ENCODE data around the gene KCNK7. TPM values are rescaled to one million over a fixed set of nuclear protein-coding genes. Genes with fewer than 3 reads are reported as not detected.

KCNK7 gene
- polyA plus RNA-seq, 1 of the 3 experiments (the other 2 are of a cell fraction), result 0.58 TPM

DNA sequence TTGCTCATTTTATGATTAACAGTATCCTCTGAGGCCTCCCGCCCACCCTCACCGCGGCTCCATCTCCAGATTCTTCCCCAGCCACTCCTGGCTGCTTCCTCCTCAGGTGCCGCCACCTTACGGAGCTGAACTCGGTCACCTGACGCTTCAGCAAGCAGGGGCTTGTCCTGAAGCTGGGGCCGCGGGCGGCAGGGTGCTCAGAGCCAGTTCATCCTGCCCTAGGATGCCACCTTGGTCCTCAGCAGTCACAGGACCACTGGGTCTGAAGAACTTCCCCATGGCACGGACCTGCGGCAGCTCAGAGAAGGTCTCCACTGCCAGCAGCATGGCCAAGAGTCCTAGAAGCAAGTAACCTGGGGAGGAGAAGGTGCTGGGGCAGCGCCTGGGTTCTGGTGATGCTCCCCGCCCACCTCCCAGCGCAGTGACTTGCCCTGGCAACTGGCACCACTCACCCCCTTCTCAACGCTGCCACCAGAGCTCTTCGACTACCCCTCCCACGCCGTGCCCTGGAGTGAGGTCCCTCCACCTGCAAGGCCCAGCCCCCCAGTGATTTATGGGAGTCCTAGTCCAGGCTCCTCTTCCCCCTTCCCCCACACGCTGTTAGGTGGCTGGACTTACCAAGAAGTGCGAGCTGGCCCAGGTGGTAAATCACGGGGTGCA is 2.6 kb downstream of the KCNK7 start:
- H3K9me2 ChIP-seq, result no peaks in the 10 kb centered on the region
- peak overlapping the region in 1 of 2 experiments; percentile 25; a peak in 1 of 4 replicates for H3K27ac ChIP-seq (ENCODE audit: low read depth in 2 of 2, low read length in 1 of 2)
- H3K4me2 ChIP-seq, result no peak overlapping the region
- DNase-seq, result peak; percentile 31
- no peaks in the 10 kb centered on the region for H3K79me2 ChIP-seq (ENCODE audit: insufficient read depth)
- H3K36me3 ChIP-seq (replicated peaks in 1 of 2; ENCODE audit: control insufficient read depth in 1 of 2, insufficient read depth in 2 of 2, low read length in 1 of 2), result peaks cover 6 to 22% of the 10 kb centered on the region in 2 experiments
- H2AFZ ChIP-seq (ENCODE audit: low read depth), result no peak overlapping the region
- 94% methylated on average over 14 of the region's 22 CpGs for WGBS (ENCODE audit: low lambda C conversion rate)
- no peaks in the 10 kb centered on the region for H4K20me1 ChIP-seq (ENCODE audit: insufficient read depth)
- H3K27me3 ChIP-seq (ENCODE audit: insufficient read depth), result no peaks in the 10 kb centered on the region
- ChIA-PET CTCF (interaction anchor here (0.8 to 12.8 kb wide), 22 partner anchors 7 to 427 kb away, joined by 3 to 216 read pairs (median 6); partner anchors contain the start of genes EHBP1L1, FAM89B, LTBP3 and MAP3K11), POLR2A (interaction anchor here (1.0 to 3.1 kb wide), 8 partner anchors 10 to 52 kb away, joined by 3 to 15 read pairs (median 4); partner anchors contain the start of genes EHBP1L1, FAM89B, PCNX3 and ZNRD2)
- no peak overlapping the region for H3K9ac ChIP-seq
- H3F3A ChIP-seq (replicated peaks; ENCODE audit: insufficient read depth), result peaks cover 9% of the 10 kb centered on the region
- H3K4me1 ChIP-seq (ENCODE audit: control insufficient read depth in 1 of 2, insufficient read depth in 2 of 2, low read depth in 1 of 2, low read length in 1 of 2), result peaks cover 0 to 12% of the 10 kb centered on the region in 2 experiments; a peak in 1 of 4 replicates
- no peak overlapping the region for H3K4me3 ChIP-seq (ENCODE audit: low read depth in 2 of 2, low read length in 1 of 2)
- TF ChIP-seq POLR2AphosphoS5 (IDR thresholded peaks at IDR 0.05; ENCODE audit: low read depth, low read length) (no peak), RFX5 (IDR thresholded peaks at IDR 0.05; ENCODE audit: low read length) (no peak), ELF1 (IDR thresholded peaks at IDR 0.05) (no peak), NFIC (IDR thresholded peaks at IDR 0.05; ENCODE audit: borderline replicate concordance) (no peak), GABPA (IDR thresholded peaks at IDR 0.05; ENCODE audit: low read depth) (no peak), RCOR1 (IDR thresholded peaks at IDR 0.05; ENCODE audit: low read length) (no peak), JUND (IDR thresholded peaks at IDR 0.05) (no peak), TCF12 (IDR thresholded peaks at IDR 0.05) (no peak), TAF1 (IDR thresholded peaks at IDR 0.05; ENCODE audit: borderline replicate concordance, low read depth, low read length) (no peak), CHD2 (IDR thresholded peaks at IDR 0.05; ENCODE audit: low read length, partially characterized antibody) (no peak)
- TF ChIP-seq, protein P1, sequence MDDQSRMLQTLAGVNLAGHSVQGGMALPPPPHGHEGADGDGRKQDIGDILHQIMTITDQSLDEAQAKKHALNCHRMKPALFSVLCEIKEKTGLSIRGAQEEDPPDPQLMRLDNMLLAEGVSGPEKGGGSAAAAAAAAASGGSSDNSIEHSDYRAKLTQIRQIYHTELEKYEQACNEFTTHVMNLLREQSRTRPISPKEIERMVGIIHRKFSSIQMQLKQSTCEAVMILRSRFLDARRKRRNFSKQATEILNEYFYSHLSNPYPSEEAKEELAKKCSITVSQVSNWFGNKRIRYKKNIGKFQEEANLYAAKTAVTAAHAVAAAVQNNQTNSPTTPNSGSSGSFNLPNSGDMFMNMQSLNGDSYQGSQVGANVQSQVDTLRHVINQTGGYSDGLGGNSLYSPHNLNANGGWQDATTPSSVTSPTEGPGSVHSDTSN (IDR thresholded peaks at IDR 0.05), result no peak
- no peaks in the 10 kb centered on the region for H3K9me3 ChIP-seq

DNA sequence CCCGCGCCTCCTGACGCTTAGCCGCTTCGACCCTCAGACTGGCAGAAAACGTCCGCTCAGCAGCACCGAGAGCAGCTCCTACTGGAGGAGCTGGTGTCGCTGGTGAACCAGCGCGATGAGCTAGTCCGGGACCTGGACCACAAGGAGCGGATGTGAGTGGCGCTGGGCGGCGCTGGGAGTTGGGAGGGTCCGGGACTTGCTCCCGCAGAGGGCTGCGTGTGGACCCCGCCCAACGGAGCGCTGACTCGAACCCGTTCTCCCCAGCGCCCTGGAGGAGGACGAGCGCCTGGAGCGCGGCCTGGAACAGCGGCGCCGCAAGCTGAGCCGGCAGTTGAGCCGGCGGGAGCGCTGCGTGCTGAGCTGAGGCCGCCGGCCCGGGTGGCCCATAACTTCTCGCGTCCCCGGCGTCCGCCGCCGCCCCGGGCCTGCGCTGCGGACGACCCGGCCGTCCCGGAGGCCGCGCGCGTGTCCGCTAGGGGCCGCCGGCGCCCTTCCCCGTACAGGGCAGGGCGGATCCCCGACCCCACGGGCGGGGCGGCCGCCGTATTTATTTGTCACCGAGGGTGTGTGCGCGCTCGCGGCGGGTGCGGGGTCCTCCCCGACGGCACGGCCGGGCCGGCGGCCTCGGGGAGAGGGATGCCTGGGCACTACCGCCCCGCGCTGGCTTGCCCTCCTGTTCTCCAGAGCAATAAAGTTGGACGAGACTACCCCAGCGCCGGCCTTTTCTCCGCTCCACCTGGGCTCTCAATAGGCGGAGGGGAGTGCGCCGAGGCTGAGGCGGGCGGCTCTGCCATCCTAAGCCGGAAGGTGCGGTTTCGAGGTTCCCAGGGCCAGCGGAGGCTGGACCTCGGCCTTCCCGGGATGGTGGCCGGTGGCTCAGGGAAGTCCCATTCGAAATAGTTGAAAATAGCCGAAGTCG is 3.4 kb downstream of the KCNK7 start:
- no peak overlapping the region for H2AFZ ChIP-seq (ENCODE audit: low read depth)
- POLR2A ChIA-PET, result interaction anchor here (1.2 kb wide), 1 partner anchor 19 kb away, joined by 4 read pairs; the partner anchor contains the start of gene FAM89B
- H3K27ac ChIP-seq (ENCODE audit: low read depth in 2 of 2, low read length in 1 of 2), result no peak overlapping the region
- H3K9me2 ChIP-seq, result no peaks in the 10 kb centered on the region
- H3K36me3 ChIP-seq (replicated peaks in 1 of 2; ENCODE audit: control insufficient read depth in 1 of 2, insufficient read depth in 2 of 2, low read length in 1 of 2), result peaks cover 0 to 23% of the 10 kb centered on the region in 2 experiments
- WGBS (ENCODE audit: low lambda C conversion rate), result 97% methylated on average over 55 of the region's 106 CpGs
- no peaks in the 10 kb centered on the region for H3K9me3 ChIP-seq
- CTCF ChIA-PET, result interaction anchor here (0.8 to 12.8 kb wide), 9 partner anchors 13 to 427 kb away, joined by 3 to 216 read pairs (median 4); partner anchors contain the start of genes EHBP1L1 and FAM89B
- H4K20me1 ChIP-seq (ENCODE audit: insufficient read depth), result no peaks in the 10 kb centered on the region
- no peaks in the 10 kb centered on the region for H3K79me2 ChIP-seq (ENCODE audit: insufficient read depth)
- H3K4me2 ChIP-seq, result no peak overlapping the region
- H3K9ac ChIP-seq, result no peak overlapping the region
- H3K27me3 ChIP-seq (ENCODE audit: insufficient read depth), result no peaks in the 10 kb centered on the region
- peaks cover 0 to 12% of the 10 kb centered on the region in 2 experiments; a peak in 1 of 4 replicates for H3K4me1 ChIP-seq (ENCODE audit: control insufficient read depth in 1 of 2, insufficient read depth in 2 of 2, low read depth in 1 of 2, low read length in 1 of 2)
- H3K4me3 ChIP-seq (ENCODE audit: low read depth in 2 of 2, low read length in 1 of 2), result no peak overlapping the region
- peaks cover 9% of the 10 kb centered on the region for H3F3A ChIP-seq (replicated peaks; ENCODE audit: insufficient read depth)
- TF ChIP-seq RXRA (IDR thresholded peaks at IDR 0.05; ENCODE audit: borderline replicate concordance, low read depth) (no peak), NFIC (IDR thresholded peaks at IDR 0.05; ENCODE audit: borderline replicate concordance) (no peak), TAF1 (IDR thresholded peaks at IDR 0.05; ENCODE audit: borderline replicate concordance, low read depth, low read length) (no peak), CHD2 (IDR thresholded peaks at IDR 0.05; ENCODE audit: low read length, partially characterized antibody) (no peak), NRF1 (IDR thresholded peaks at IDR 0.05; ENCODE audit: low read depth, low read length) (no peak), JUND (IDR thresholded peaks at IDR 0.05) (no peak), SMC3 (IDR thresholded peaks at IDR 0.05; ENCODE audit: low read depth, low read length) (no peak), TEAD4 (IDR thresholded peaks at IDR 0.05; ENCODE audit: borderline replicate concordance, insufficient read depth) (no peak), TCF12 (IDR thresholded peaks at IDR 0.05) (no peak), RAD21 (IDR thresholded peaks at IDR 0.05; ENCODE audit: low read length) (no peak), GATA2 (CRISPR knock-in tag; IDR thresholded peaks at IDR 0.05) (no peak), ELF1 (IDR thresholded peaks at IDR 0.05) (no peak), YY1 (IDR thresholded peaks at IDR 0.05; ENCODE audit: low read depth) (no peak)
- TF ChIP-seq, protein P2, sequence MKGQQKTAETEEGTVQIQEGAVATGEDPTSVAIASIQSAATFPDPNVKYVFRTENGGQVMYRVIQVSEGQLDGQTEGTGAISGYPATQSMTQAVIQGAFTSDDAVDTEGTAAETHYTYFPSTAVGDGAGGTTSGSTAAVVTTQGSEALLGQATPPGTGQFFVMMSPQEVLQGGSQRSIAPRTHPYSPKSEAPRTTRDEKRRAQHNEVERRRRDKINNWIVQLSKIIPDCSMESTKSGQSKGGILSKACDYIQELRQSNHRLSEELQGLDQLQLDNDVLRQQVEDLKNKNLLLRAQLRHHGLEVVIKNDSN (IDR thresholded peaks at IDR 0.05; ENCODE audit: borderline replicate concordance, low read depth), result no peak
- TF ChIP-seq, protein P3, sequence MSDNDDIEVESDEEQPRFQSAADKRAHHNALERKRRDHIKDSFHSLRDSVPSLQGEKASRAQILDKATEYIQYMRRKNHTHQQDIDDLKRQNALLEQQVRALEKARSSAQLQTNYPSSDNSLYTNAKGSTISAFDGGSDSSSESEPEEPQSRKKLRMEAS (IDR thresholded peaks at IDR 0.05; ENCODE audit: low read depth), result no peak
- TF ChIP-seq, protein P4, sequence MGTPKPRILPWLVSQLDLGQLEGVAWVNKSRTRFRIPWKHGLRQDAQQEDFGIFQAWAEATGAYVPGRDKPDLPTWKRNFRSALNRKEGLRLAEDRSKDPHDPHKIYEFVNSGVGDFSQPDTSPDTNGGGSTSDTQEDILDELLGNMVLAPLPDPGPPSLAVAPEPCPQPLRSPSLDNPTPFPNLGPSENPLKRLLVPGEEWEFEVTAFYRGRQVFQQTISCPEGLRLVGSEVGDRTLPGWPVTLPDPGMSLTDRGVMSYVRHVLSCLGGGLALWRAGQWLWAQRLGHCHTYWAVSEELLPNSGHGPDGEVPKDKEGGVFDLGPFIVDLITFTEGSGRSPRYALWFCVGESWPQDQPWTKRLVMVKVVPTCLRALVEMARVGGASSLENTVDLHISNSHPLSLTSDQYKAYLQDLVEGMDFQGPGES (IDR thresholded peaks at IDR 0.05; ENCODE audit: low read depth, low read length), result no peak
- DNase-seq, result no peak

Data from SK-N-SH (cell line).